Activated naive CD8-positive, alpha-beta T cell (primary cell): Measurements from ENCODE around the gene ST6GALNAC2.
"Not testable (repeated sequence)": the region's sequence is repeated elsewhere in the genome, so short reads cannot be mapped to it uniquely, and the experiment has no call there.

ENCODE experiments used
- H3K27ac Mint-ChIP-seq: one replicate; pipeline ENCODE4 v1.8.0; 2021; ENCODE audit warnings: mixed read lengths
- H3K27me3 Mint-ChIP-seq: one replicate; pipeline ENCODE4 v1.8.0; 2021; ENCODE audit warnings: mixed read lengths
- H3K36me3 Mint-ChIP-seq: one replicate; pipeline ENCODE4 v1.8.0; 2021; ENCODE audit warnings: mixed read lengths
- H3K4me1 Mint-ChIP-seq: one replicate; pipeline ENCODE4 v1.8.0; 2021; ENCODE audit warnings: low read depth, mixed read lengths
- H3K4me3 Mint-ChIP-seq: one replicate; pipeline ENCODE4 v1.8.0; 2021; ENCODE audit warnings: mild to moderate bottlenecking, mixed read lengths
- H3K9me3 Mint-ChIP-seq: one replicate; pipeline ENCODE4 v1.8.0; 2021; ENCODE audit warnings: low read depth, mixed read lengths

The ST6GALNAC2 gene

DNA sequence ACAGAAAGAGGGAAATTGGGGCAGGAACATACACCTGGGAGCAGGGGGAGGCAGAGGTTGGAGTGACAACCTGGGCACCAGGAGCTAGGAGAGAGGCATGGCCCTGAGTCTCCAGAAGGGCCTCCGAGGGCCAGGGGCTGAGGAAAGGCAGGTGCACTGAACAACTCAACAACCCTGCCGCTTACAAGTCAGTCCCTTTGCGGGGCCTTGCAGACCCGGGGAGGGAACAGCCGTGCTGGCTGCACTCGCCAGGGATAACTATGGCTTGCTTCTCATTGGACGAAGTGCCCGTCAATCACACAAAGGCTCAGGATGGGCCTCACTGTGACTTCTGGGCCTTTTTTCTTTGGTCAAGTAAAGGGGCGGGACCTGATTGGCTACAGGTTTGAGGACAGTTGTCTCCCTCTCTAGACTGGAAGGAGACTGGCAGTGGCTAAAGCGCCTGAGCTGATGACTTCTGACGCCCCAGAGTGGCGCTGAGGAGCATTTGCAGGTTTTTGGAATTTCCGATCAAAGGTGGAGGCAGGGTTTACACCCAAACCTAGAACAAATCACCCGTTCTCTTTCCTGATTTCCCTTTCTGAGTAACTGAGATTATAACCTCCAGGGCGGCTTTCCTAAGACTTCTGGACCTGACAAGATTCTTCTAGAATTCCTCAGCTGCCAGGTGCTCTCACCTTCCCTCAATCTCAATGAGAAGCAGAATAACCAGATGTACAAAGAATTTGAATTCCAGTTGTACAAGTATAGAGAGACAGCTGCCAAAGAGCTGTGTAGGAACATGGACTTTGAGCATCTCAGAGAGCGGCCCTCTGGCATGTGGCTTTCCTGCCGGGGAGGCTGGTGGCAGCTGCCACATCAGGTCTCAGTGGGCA, 27.6 kb upstream of the ST6GALNAC2 start:
- H3K27ac Mint-ChIP-seq = no peak overlapping the region
- H3K27me3 Mint-ChIP-seq = peaks cover 2% of the 10 kb centered on the region
- no peaks in the 10 kb centered on the region for H3K9me3 Mint-ChIP-seq
- H3K4me1 Mint-ChIP-seq = no peaks in the 10 kb centered on the region
- H3K36me3 Mint-ChIP-seq = no peaks in the 10 kb centered on the region
- no peak overlapping the region for H3K4me3 Mint-ChIP-seq

GRCh38 chr17:76612465-76612864, 26.8 kb upstream of the ST6GALNAC2 start:
- Mint-ChIP-seq H3K36me3 (no peaks in the 10 kb centered on the region), H3K27ac (no peak overlapping the region), H3K27me3 (peaks cover 2% of the 10 kb centered on the region), H3K4me3 (no peak overlapping the region), H3K9me3 (no peaks in the 10 kb centered on the region), H3K4me1 (no peaks in the 10 kb centered on the region)

GRCh38 chr17:76611758-76612157, 26.1 kb upstream of the ST6GALNAC2 start:
- Mint-ChIP-seq H3K4me3 (no peak overlapping the region), H3K9me3 (no peaks in the 10 kb centered on the region), H3K36me3 (no peaks in the 10 kb centered on the region), H3K4me1 (no peaks in the 10 kb centered on the region), H3K27me3 (peaks cover 2% of the 10 kb centered on the region), H3K27ac (no peak overlapping the region)

GRCh38 chr17:76611080-76611749, 25.6 kb upstream of the ST6GALNAC2 start:
- not testable (repeated sequence) for H3K27me3 Mint-ChIP-seq, H3K27ac Mint-ChIP-seq

DNA sequence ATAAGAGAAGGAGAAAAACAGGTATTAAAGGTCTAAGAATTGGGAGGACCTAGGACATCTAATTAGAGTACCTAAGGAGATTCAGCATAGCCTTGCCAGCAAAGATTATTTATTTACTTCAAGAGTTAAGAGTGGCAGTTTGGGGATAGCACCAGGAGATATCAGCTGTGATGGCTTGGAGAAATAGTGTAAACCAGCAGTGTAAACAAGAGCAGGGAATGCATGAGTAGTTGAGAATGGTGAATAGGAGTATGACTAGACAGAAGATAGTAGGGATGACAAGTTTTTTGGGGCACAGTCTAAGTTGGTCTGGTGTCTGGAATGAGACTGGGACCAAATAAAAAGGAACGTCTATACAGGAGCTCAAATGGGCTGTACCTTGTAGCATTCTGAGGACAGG, 21.0 kb upstream of the ST6GALNAC2 start:
- not testable (repeated sequence) for H3K36me3 Mint-ChIP-seq, H3K9me3 Mint-ChIP-seq, H3K27me3 Mint-ChIP-seq, H3K4me3 Mint-ChIP-seq, H3K27ac Mint-ChIP-seq, H3K4me1 Mint-ChIP-seq

More at GRCh38 chr17:76611080-76611749, 25.6 kb upstream of the ST6GALNAC2 start:
- not testable (repeated sequence) for H3K4me1 Mint-ChIP-seq, H3K9me3 Mint-ChIP-seq, H3K4me3 Mint-ChIP-seq, H3K36me3 Mint-ChIP-seq

GRCh38 chr17:76601065-76601464, 15.4 kb upstream of the ST6GALNAC2 start:
- Mint-ChIP-seq H3K9me3 (no peaks in the 10 kb centered on the region), H3K4me1 (peaks cover 13% of the 10 kb centered on the region), H3K27ac (no peak overlapping the region), H3K36me3 (no peaks in the 10 kb centered on the region), H3K4me3 (no peak overlapping the region), H3K27me3 (peaks cover 10% of the 10 kb centered on the region)

- Mint-ChIP-seq H3K4me3 (no peak overlapping the region), H3K27me3 (peaks cover 8% of the 10 kb centered on the region), H3K27ac (no peak overlapping the region), H3K9me3 (no peaks in the 10 kb centered on the region), H3K36me3 (no peaks in the 10 kb centered on the region), H3K4me1 (peaks cover 13% of the 10 kb centered on the region)
Measured at GRCh38 chr17:76599694-76600460, 14.2 kb upstream of the ST6GALNAC2 start.

- H3K27ac Mint-ChIP-seq = no peak overlapping the region
- peaks cover 8% of the 10 kb centered on the region for H3K27me3 Mint-ChIP-seq
Measured at GRCh38 chr17:76598004-76598439, 12.4 kb upstream of the ST6GALNAC2 start.

GRCh38 chr17:76597156-76598003, 11.7 kb upstream of the ST6GALNAC2 start:
- Mint-ChIP-seq H3K4me1 (peaks cover 13% of the 10 kb centered on the region), H3K4me3 (no peak overlapping the region), H3K9me3 (no peaks in the 10 kb centered on the region), H3K27ac (no peak overlapping the region), H3K27me3 (peaks cover 8% of the 10 kb centered on the region), H3K36me3 (no peaks in the 10 kb centered on the region)

More at GRCh38 chr17:76598004-76598439, 12.4 kb upstream of the ST6GALNAC2 start:
- no peaks in the 10 kb centered on the region for H3K9me3 Mint-ChIP-seq
- H3K4me1 Mint-ChIP-seq = peaks cover 13% of the 10 kb centered on the region
- no peak overlapping the region for H3K4me3 Mint-ChIP-seq
- H3K36me3 Mint-ChIP-seq = no peaks in the 10 kb centered on the region

- Mint-ChIP-seq H3K9me3 (no peaks in the 10 kb centered on the region), H3K27me3 (peaks cover 9% of the 10 kb centered on the region), H3K27ac (no peak overlapping the region), H3K4me3 (no peak overlapping the region), H3K4me1 (no peaks in the 10 kb centered on the region), H3K36me3 (no peaks in the 10 kb centered on the region)
Measured at GRCh38 chr17:76594690-76595089, 9.0 kb upstream of the ST6GALNAC2 start.

GRCh38 chr17:76593959-76594358, 8.3 kb upstream of the ST6GALNAC2 start:
- H3K4me3 Mint-ChIP-seq = no peak overlapping the region
- H3K27me3 Mint-ChIP-seq = peaks cover 13% of the 10 kb centered on the region
- no peaks in the 10 kb centered on the region for H3K4me1 Mint-ChIP-seq
- no peaks in the 10 kb centered on the region for H3K9me3 Mint-ChIP-seq
- no peak overlapping the region for H3K27ac Mint-ChIP-seq
- peaks cover 4% of the 10 kb centered on the region for H3K36me3 Mint-ChIP-seq

- Mint-ChIP-seq H3K4me3 (no peak overlapping the region), H3K27ac (no peak overlapping the region), H3K36me3 (peaks cover 7% of the 10 kb centered on the region), H3K4me1 (no peaks in the 10 kb centered on the region), H3K27me3 (peaks cover 15% of the 10 kb centered on the region), H3K9me3 (no peaks in the 10 kb centered on the region)
Measured at GRCh38 chr17:76593384-76593826, 7.7 kb upstream of the ST6GALNAC2 start.

DNA sequence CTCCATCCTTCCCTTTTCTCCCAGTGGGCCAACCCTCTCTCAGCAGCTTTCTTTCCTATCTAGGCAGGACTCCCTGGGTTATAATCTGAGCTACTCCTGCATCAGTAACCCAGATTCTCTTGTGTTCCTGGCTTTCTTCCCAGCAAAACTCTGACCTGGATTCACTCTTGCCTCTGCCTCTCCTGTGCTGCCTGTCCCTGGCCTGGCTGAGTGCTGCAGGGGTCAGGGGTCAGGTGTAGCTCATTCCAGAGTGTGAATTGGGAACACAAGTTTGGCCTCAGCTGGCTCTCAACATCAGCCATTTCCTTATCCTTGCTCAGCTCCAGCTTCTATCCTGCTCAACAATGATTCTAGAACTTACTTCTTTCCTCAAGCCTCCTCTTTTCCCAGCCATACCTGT, 2.5 kb upstream of the ST6GALNAC2 start:
- Mint-ChIP-seq H3K36me3 (peaks cover 10% of the 10 kb centered on the region), H3K4me1 (peaks cover 6% of the 10 kb centered on the region), H3K27ac (no peak overlapping the region), H3K4me3 (no peak overlapping the region), H3K9me3 (no peaks in the 10 kb centered on the region), H3K27me3 (peaks cover 32% of the 10 kb centered on the region)
